K562 (cell line): ENCODE measurements around the gene ZNF234. TPM values are rescaled to one million over a fixed set of nuclear protein-coding genes. Genes with fewer than 3 reads are reported as not detected.

ENCODE experiments used
- BMI1 ChIP-seq: fragments of 150-350 bp; IDR thresholded peaks from 2 replicates; pipeline ENCODE4 v1.6.1; 2014; ENCODE audit warnings: low read length
- CCAR2 ChIP-seq: fragments of 200-400 bp; formaldehyde crosslinking; IDR thresholded peaks from 2 replicates; pipeline ENCODE4 v1.6.1; 2017; ENCODE audit warnings: mild to moderate bottlenecking, low read depth, low read length
- CCNT2 ChIP-seq: IDR thresholded peaks from 2 replicates; pipeline ENCODE4 v1.6.1; 2011; ENCODE audit warnings: borderline replicate concordance, low read depth, mild to moderate bottlenecking, moderate library complexity, mixed read lengths, low read length; ENCODE audit not compliant: insufficient read length; ENCODE audit errors: extremely low read depth
- CEBPZ ChIP-seq: fragments of 150-350 bp; IDR thresholded peaks from 2 replicates; pipeline ENCODE4 v1.6.1; 2014; ENCODE audit warnings: low read depth, mild to moderate bottlenecking, low read length, borderline replicate concordance
- GATA2 ChIP-seq: sonication (generic); formaldehyde crosslinking; IDR thresholded peaks from 2 replicates; pipeline ENCODE4 v1.4.0; 2020; ENCODE audit warnings: mild to moderate bottlenecking, missing genetic modification reagents
- HEY1 ChIP-seq: fragments of 250-450 bp; sonication (Bioruptor Pico); IDR thresholded peaks from 2 replicates; pipeline ENCODE4 v1.5.0; 2020; ENCODE audit warnings: mild to moderate bottlenecking, moderate library complexity, borderline replicate concordance
- HNRNPUL1 ChIP-seq: fragments of 200-400 bp; formaldehyde crosslinking; IDR thresholded peaks from 2 replicates; pipeline ENCODE4 v1.6.1; 2017; ENCODE audit warnings: low read length
- NFYB ChIP-seq: IDR thresholded peaks from 2 replicates; pipeline ENCODE4 v1.6.1; 2011; ENCODE audit warnings: mild to moderate bottlenecking, moderate library complexity; ENCODE audit not compliant: insufficient read length; ENCODE audit errors: extremely low read depth
- NR3C1 ChIP-seq: sonication (generic); formaldehyde crosslinking; IDR thresholded peaks from 2 replicates; pipeline ENCODE4 v1.8.1; 2022; ENCODE audit warnings: missing genetic modification reagents
- PBX2 ChIP-seq, 2 experiments: IDR thresholded peaks in 1 of 2; conservative IDR thresholded peaks in 1 of 2; 2 replicates each; pipeline ENCODE4 v1.6.1; 2016; ENCODE audit warnings: low read depth in 2 of 2, mild to moderate bottlenecking in 1 of 2, missing compliant biosample characterization in 1 of 2, missing genetic modification characterization in 1 of 2, moderate library complexity in 1 of 2
- PHB2 ChIP-seq: fragments of 450-650 bp; IDR thresholded peaks from 2 replicates; pipeline ENCODE4 v1.6.1; 2017; ENCODE audit warnings: low read depth
- RBM22 ChIP-seq: fragments of 200-400 bp; formaldehyde crosslinking; IDR thresholded peaks from 2 replicates; pipeline ENCODE4 v1.6.1; 2018; ENCODE audit warnings: low read length, low read depth; ENCODE audit not compliant: poor library complexity, severe bottlenecking
- RBM34 ChIP-seq: fragments of 200-400 bp; formaldehyde crosslinking; IDR thresholded peaks from 2 replicates; pipeline ENCODE4 v1.6.1; 2018; ENCODE audit warnings: low read length, borderline replicate concordance; ENCODE audit not compliant: insufficient read depth
- RFX7 ChIP-seq: fragments of 250-450 bp; sonication (Bioruptor Pico); IDR thresholded peaks from 2 replicates; pipeline ENCODE4 v1.5.1; 2021; ENCODE audit warnings: mild to moderate bottlenecking
- TAF9B ChIP-seq: fragments of 450-650 bp; IDR thresholded peaks from 2 replicates; pipeline ENCODE4 v1.6.1; 2018; ENCODE audit warnings: mild to moderate bottlenecking; ENCODE audit not compliant: partially characterized antibody
- U2AF1 ChIP-seq: fragments of 200-400 bp; formaldehyde crosslinking; optimal IDR thresholded peaks from 2 replicates; pipeline ENCODE3; 2017; ENCODE audit warnings: mild to moderate bottlenecking, low read depth, low read length, moderate library complexity
- U2AF2 ChIP-seq: fragments of 200-400 bp; formaldehyde crosslinking; optimal IDR thresholded peaks from 2 replicates; pipeline ENCODE3; 2017; ENCODE audit warnings: low read depth, mild to moderate bottlenecking, low read length
- ZNF24 ChIP-seq: fragments of 450-650 bp; IDR thresholded peaks from 2 replicates; pipeline ENCODE4 v1.6.1; 2016
- ZNF511 ChIP-seq: sonication (generic); formaldehyde crosslinking; IDR thresholded peaks from 2 replicates; pipeline ENCODE4 v1.8.0; 2022; ENCODE audit warnings: mild to moderate bottlenecking, missing genetic modification reagents
- ZNF57 ChIP-seq: fragments of 450-650 bp; formaldehyde crosslinking; IDR thresholded peaks from 2 replicates; pipeline ENCODE4 v1.4.0; 2020; ENCODE audit warnings: mild to moderate bottlenecking, moderate library complexity
- polyA plus RNA-seq, 8 experiments: library from polyadenylated mRNA; depleted of rRNA in 4 of 8; stranded (reverse) in 5 of 8; unstranded in 3 of 8; fragments of >200 nt; fragmentation: Nextera tagmentation in 2 of 8; fragmentation: Illumina TruSeq in 1 of 8; extraction: Ambion mirVana in 2 of 8; extraction: Trizol in 1 of 8; gene quantifications; 2 replicates each; pipeline versions ENCODE4 v1.2.1 to v1.2.3, GENCODE V29; 2011 to 2014; ENCODE audit warnings: inconsistent platforms in 1 of 8, missing spikeins in 1 of 8
- total RNA-seq, 7 experiments: library from RNA; depleted of rRNA in 6 of 7; stranded (reverse); fragments of >200 nt in 6 of 7; fragmentation: Illumina TruSeq in 2 of 7; extraction: Trizol in 2 of 7; gene quantifications; 2 replicates each; pipeline versions ENCODE4 v1.2.1 to v1.2.3, GENCODE V29; 2011 to 2021; ENCODE audit warnings: low replicate concordance in 1 of 7
- TF ChIP-seq, protein P1 (sequence below): fragments of 250-450 bp; sonication (Bioruptor Pico); IDR thresholded peaks from 2 replicates; pipeline ENCODE4 v1.8.0; 2022; ENCODE audit warnings: moderate library complexity, mild to moderate bottlenecking, inconsistent platforms

Gene ZNF234
- total and polyA plus RNA-seq, 9 of the 15 experiments (the other 6 are each of a cell fraction or from before 2014, with no cell fraction given) = 0.82 to 2.9 (median 1.5) TPM

DNA sequence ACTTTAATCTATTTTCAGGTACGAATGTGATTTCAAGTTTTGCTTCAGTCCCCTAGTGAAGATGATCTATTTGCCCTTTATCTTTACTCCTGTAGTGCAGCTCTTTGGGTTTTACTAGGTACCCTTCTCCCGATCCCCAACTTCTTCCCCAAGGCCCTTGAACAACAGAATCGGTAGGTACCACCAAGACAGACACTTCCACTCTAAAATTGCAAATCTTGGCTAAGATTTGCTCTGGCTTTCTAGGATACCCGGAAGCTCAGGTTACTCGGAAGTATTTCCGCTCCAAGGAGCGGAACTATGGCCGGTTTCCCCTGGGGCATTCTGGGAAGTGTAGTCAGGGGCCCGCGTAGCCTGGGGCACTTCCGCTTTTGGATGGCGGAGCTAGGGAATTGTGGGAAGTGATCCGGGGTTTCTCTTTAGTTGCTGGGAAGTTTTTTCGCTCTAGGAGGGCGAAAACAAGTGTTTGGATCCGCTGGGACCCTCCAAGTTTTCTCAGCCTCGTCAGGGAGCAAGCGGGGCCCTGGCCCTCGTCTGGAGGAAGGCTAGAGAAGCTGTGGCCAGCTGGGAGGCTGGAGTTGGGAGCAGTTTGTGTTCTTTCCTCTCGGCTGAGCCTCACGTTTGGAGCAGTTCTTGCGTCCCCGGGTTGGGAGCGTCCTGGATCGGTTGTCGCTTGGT lies 65.9 kb downstream of the ZNF234 start (continued):
- TF ChIP-seq PBX2 (CRISPR knock-in tag; IDR thresholded peaks at IDR 0.05; ENCODE audit: low read depth) (no peak), PBX2 (tag; conservative IDR thresholded peaks at IDR 0.05; ENCODE audit: low read depth) (no peak), HEY1 (CRISPR knock-in tag) (no peak), U2AF2 (no peak), U2AF1 (no peak), NFYB (no peak), RFX7 (no peak), ZNF24 (no peak), TAF9B (peak; percentile 36), BMI1 (no peak), CCNT2 (no peak), HNRNPUL1 (no peak), PHB2 (no peak), CEBPZ (no peak), NR3C1 (CRISPR knock-in tag) (no peak), ZNF511 (CRISPR knock-in tag) (no peak), CCAR2 (no peak), ZNF57 (CRISPR knock-in tag) (no peak), RBM22 (no peak), RBM34 (no peak), GATA2 (no peak)
- TF ChIP-seq, protein P1, sequence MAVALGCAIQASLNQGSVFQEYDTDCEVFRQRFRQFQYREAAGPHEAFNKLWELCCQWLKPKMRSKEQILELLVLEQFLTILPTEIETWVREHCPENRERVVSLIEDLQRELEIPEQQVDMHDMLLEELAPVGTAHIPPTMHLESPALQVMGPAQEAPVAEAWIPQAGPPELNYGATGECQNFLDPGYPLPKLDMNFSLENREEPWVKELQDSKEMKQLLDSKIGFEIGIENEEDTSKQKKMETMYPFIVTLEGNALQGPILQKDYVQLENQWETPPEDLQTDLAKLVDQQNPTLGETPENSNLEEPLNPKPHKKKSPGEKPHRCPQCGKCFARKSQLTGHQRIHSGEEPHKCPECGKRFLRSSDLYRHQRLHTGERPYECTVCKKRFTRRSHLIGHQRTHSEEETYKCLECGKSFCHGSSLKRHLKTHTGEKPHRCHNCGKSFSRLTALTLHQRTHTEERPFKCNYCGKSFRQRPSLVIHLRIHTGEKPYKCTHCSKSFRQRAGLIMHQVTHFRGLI (CRISPR knock-in tag) = no peak
